GM19468 (cell line): ENCODE results near the gene FKBP8.

Source experiments
- ATAC-seq: cut with Tn5 transposase; IDR thresholded peaks from one replicate; pipeline ENCODE4 v1.9.1; 2021; ENCODE audit warnings: mild to moderate bottlenecking, moderate library complexity, moderate number of reproducible peaks; ENCODE audit not compliant: unreplicated experiment; ENCODE audit errors: extremely low read depth

Gene FKBP8

DNA sequence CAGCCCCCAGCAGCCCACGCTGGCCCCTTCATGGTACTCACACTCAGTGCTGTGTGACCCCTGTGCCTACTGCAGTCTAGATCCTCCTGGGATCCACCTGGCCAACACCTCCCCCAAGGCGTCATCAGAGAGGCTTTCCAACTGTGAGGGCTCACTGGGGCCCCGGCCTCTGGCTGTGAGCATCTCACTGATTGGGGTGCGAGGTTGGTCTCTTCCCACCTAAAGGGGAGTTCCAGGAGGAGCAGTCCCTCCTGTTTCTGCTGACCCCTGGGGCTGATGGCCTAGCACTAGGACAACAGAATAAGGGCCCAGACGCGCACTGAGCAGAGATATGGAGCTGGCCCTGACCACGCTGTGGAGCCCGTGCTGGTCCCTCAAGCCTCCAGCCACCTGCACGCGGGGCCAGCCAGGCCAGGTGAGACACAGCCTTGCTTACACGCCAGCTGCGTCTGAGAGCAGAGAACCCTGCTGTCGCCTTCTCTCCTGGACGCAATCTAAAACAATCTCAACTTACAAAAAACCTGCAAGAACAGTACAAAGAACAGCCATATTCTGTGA is 53.7 kb downstream of the FKBP8 start:
- no peak for ATAC-seq

- ATAC-seq = no peak
These were observed 54.3 kb downstream of the FKBP8 start for GRCh38 chr19:18488838-18489626.

- ATAC-seq = no peak
These were observed 55.0 kb downstream of the FKBP8 start for GRCh38 chr19:18488403-18488723.

GRCh38 chr19:18487576-18488402 is 55.6 kb downstream of the FKBP8 start:
- ATAC-seq = no peak

DNA sequence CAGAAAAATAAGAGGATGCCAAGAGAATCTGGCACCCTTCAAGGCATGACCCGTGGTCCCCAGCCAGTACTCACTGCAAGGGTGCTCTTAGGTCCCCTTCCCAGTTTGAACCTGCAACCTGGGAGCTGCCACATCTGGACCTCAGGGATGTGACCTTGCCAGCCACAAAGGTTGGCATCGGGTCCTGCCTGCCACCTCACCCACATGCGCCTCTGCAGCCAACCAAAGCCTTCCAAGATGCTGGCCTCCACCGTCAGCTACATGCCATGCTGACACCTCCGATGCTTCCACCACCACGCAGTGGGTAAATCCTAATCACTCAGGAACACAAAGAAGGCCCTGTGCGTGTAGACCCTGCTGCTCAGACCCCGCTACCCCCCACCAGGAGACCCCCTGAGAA is 56.6 kb downstream of the FKBP8 start:
- ATAC-seq = no peak

- ATAC-seq = no peak
These were observed 58.4 kb downstream of the FKBP8 start for GRCh38 chr19:18484992-18485391.

GRCh38 chr19:18483119-18483890 is 60.1 kb downstream of the FKBP8 start:
- ATAC-seq = no peak
